ENCODE data around the gene ASB11.

DNA sequence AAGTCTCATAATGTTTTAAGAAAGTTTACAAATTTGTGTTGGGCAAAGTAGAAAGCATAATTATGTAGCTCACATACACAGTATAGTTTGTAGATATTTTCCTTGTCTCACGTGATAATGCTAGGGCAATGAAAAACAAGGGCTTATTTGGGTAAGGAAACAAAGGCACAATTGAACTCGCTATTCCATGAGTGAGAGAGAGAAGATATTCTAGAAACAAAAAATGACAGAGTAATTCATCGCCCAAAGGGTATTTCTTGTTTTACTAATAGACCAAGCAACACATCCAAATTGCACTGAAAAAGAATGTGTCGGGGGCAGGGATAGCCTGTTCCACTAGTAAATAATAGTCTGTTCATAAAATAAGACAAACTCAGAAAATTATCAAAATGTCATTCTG lies 3.6 kb upstream of the ASB11 start:
- TF ChIP-seq, protein P1, sequence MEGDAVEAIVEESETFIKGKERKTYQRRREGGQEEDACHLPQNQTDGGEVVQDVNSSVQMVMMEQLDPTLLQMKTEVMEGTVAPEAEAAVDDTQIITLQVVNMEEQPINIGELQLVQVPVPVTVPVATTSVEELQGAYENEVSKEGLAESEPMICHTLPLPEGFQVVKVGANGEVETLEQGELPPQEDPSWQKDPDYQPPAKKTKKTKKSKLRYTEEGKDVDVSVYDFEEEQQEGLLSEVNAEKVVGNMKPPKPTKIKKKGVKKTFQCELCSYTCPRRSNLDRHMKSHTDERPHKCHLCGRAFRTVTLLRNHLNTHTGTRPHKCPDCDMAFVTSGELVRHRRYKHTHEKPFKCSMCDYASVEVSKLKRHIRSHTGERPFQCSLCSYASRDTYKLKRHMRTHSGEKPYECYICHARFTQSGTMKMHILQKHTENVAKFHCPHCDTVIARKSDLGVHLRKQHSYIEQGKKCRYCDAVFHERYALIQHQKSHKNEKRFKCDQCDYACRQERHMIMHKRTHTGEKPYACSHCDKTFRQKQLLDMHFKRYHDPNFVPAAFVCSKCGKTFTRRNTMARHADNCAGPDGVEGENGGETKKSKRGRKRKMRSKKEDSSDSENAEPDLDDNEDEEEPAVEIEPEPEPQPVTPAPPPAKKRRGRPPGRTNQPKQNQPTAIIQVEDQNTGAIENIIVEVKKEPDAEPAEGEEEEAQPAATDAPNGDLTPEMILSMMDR (IDR thresholded peaks at IDR 0.05 in 4 of 5, conservative IDR thresholded peaks at IDR 0.05 in 1 of 5) = no peak
- no peak for TF ChIP-seq POLR2A (IDR thresholded peaks at IDR 0.05)
